Kidney (tissue), 14 donors: ENCODE measurements around the gene WNT6. TPM values are rescaled to one million over a fixed set of nuclear protein-coding genes. Genes with fewer than 3 reads are reported as not detected.
A peak's percentile ranks its signal among the peaks of the same experiment; 100 is the strongest.

Experiments used
- DNase-seq, 5 donors: peaks; one replicate each; pipeline ENCODE4 v3.0.0-alpha.2; 2013 to 2020
- FAIRE-seq: peaks from 2 replicates; lab custom pipeline; 2012; peaks lifted over from hg19 to GRCh38; lab: Jason Lieb, UNC
- H3K27ac ChIP-seq, 2 donors: one replicate each; pipeline ENCODE4 v1.7.0; 2013; ENCODE audit warnings: low read depth in 2 of 2, low read length in 2 of 2, inconsistent platforms in 1 of 2
- H3K27me3 ChIP-seq: one replicate; pipeline ENCODE4 v1.7.1; 2013; ENCODE audit warnings: low read length, inconsistent platforms; ENCODE audit not compliant: control insufficient read depth, insufficient read depth
- H3K36me3 ChIP-seq, 3 donors: one replicate each; pipeline versions ENCODE4 v1.7.0 to v1.7.1; 2013; ENCODE audit warnings: low read length in 3 of 3, control low read depth in 1 of 3, inconsistent platforms in 1 of 3; ENCODE audit not compliant: insufficient read depth in 3 of 3, control insufficient read depth in 2 of 3
- H3K4me1 ChIP-seq, 3 donors: one replicate each; pipeline versions ENCODE4 v1.7.0 to v1.7.1; 2013; ENCODE audit warnings: low read length in 3 of 3, inconsistent platforms in 1 of 3, low read depth in 1 of 3; ENCODE audit not compliant: control insufficient read depth in 2 of 3, insufficient read depth in 2 of 3
- H3K4me3 ChIP-seq, 3 donors: one replicate each; pipeline versions ENCODE4 v1.7.0 to v1.8.1; 2013; ENCODE audit warnings: low read length in 3 of 3, control low read depth in 1 of 3, inconsistent platforms in 1 of 3
- H3K9ac ChIP-seq, 3 donors: one replicate each; pipeline versions ENCODE4 v1.7.0 to v1.7.1; 2013; ENCODE audit warnings: low read length in 3 of 3, control low read depth in 1 of 3, inconsistent platforms in 1 of 3
- H3K9me3 ChIP-seq, 3 donors: one replicate each; pipeline versions ENCODE4 v1.7.0 to v1.7.1; 2013; ENCODE audit warnings: low read length in 3 of 3, control low read depth in 1 of 3, inconsistent platforms in 1 of 3; ENCODE audit not compliant: control insufficient read depth in 2 of 3, insufficient read depth in 1 of 3
- intact Hi-C: fragments of 100-400 bp; cut with DNase I; formaldehyde crosslinking; loops from one replicate; pipeline ENCODE4 v1.11.1; 2022
- polyA plus RNA-seq: library from polyadenylated mRNA; stranded (reverse); fragments of 350-450 nt; fragmentation: Illumina TruSeq; extraction: RNeasy Lipid Tissue Mini Kit (QIAGEN cat#74804); gene quantifications from one replicate; pipeline ENCODE4 v1.2.3, GENCODE V29; 2014; ENCODE audit warnings: low read depth, low replicate concordance; ENCODE audit not compliant: insufficient read depth
- total RNA-seq: library from RNA; stranded (reverse); fragmentation: NEBNext Ultra II Directional; extraction: Animal tissue kit (Norgen Biotek cat#: 25700); gene quantifications from one replicate; pipeline ENCODE4 v1.2.1, GENCODE V29; 2021
- TF ChIP-seq, protein P1 (sequence below): IDR thresholded peaks from 3 replicates; pipeline ENCODE4 v1.5.1; 2012; ENCODE audit warnings: mild to moderate bottlenecking, moderate library complexity, borderline replicate concordance; ENCODE audit not compliant: insufficient read depth; ENCODE audit errors: extremely low read depth
- donor health status: control.
- donor health status: control.
- donor health status: control.
- donor health status: control.
- donor health status: control.
- donor health status: DM: yes; HTN: yes; CAD: no.
- donor health status: Normal renal cell carcinoma (clear cell type).

The WNT6 gene
- total and polyA plus RNA-seq, 2 donors from 2014 or later = 0.57 to 0.75 TPM

DNA sequence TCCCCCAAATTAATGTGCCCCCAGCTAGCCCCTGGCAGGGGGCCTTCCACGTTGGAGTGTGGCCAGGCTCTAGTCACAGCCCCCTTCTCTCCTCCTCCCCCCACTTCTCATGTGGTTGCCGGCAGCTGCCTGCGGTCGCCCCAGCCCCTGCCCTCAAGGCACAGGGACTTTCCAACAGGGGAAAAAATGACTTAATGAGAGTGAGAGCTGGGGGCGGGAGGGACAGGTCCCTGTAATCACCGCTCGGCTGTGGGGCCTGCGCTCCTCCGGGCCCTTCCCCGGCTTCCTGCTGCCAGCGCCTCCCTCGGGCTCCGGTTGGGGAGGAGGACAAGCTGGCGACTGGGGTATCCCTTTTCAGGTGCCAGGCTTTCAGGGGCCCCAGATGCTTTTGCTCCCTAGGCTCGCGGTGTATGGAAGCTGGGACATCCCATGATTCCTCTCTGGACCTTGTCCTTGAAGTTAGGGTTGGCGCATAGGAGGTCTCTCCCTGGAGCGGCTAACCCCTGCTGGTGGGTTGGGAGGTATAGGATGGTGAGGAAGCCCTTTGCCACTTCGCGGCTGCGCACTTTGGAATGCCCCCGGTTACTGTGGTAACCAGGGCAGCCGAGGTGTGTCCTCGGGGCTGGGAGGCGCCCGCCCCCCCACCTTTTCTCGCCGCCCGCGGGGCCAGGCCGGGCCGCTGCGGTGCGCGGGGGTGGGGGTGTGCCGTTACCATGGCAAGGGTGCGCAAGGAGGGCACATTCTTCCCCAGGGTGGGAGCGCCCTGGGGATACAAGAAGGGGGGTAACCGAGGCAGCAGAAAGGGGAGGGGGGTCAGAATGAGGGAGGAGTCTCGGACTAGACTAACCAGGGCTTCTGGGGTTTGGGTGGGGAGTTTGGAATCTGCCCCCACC lies 37.1 kb downstream of the WNT6 start:
- no peaks in the 10 kb centered on the region for H3K36me3 ChIP-seq
- no peak overlapping the region for H3K27ac ChIP-seq
- TF ChIP-seq, protein P1, sequence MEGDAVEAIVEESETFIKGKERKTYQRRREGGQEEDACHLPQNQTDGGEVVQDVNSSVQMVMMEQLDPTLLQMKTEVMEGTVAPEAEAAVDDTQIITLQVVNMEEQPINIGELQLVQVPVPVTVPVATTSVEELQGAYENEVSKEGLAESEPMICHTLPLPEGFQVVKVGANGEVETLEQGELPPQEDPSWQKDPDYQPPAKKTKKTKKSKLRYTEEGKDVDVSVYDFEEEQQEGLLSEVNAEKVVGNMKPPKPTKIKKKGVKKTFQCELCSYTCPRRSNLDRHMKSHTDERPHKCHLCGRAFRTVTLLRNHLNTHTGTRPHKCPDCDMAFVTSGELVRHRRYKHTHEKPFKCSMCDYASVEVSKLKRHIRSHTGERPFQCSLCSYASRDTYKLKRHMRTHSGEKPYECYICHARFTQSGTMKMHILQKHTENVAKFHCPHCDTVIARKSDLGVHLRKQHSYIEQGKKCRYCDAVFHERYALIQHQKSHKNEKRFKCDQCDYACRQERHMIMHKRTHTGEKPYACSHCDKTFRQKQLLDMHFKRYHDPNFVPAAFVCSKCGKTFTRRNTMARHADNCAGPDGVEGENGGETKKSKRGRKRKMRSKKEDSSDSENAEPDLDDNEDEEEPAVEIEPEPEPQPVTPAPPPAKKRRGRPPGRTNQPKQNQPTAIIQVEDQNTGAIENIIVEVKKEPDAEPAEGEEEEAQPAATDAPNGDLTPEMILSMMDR = no peak
- intact Hi-C loops = no loop called here
- H3K9ac ChIP-seq = no peak overlapping the region
- H3K9me3 ChIP-seq = no peaks in the 10 kb centered on the region
- peaks cover 31% of the 10 kb centered on the region for H3K27me3 ChIP-seq
- DNase-seq (peak; percentile 67 to 94 (median 74)), FAIRE-seq (no peak)
- peaks cover 0 to 14% (median 0%) of the 10 kb centered on the region in 3 donors for H3K4me1 ChIP-seq
- no peak overlapping the region for H3K4me3 ChIP-seq

DNA sequence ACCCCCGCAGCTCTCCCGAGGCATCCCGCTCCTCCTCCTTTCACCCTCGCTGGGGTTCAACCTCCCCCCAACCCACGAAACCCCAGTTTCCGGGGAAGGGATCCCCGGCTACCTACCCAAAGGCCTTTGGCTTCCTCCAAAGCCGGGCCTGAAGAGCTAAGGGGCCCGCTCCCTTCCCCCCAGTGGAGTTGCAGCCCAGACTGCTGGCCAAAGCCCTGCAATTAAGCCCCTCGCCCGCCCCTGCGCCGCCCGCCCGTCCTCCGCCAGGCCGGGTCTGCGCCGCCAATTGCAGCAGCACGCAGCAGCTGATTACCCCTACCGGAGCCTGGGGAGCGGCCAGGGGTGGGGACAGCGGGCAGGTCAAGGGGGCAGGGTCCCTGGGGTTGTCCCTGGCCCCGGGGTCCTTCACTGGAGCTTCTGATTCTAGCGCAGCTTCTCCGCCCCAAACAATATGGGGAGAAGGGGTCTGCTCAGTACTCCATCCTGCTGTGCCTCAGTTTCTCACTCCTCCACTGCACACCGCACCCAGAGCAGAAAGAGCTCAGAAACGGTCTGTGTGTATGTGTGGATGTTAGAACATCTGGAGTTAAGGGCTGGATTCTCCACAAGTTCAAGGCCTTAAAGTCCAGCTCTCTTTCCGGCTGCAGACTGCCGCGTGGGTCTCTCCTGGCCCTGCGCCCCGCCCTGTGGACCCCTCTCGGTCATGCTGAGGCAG lies 37.9 kb downstream of the WNT6 start:
- H3K36me3 ChIP-seq = no peaks in the 10 kb centered on the region
- FAIRE-seq (no peak), DNase-seq (peak in 2 of 5 donors; percentile 64 to 82)
- H3K9ac ChIP-seq = no peak overlapping the region
- H3K9me3 ChIP-seq = no peaks in the 10 kb centered on the region
- H3K4me3 ChIP-seq = no peak overlapping the region
- H3K27ac ChIP-seq = no peak overlapping the region
- TF ChIP-seq, protein P1 = no peak
- peaks cover 0 to 13% (median 0%) of the 10 kb centered on the region in 3 donors for H3K4me1 ChIP-seq
- H3K27me3 ChIP-seq = peaks cover 34% of the 10 kb centered on the region
- intact Hi-C loops = no loop called here

DNA sequence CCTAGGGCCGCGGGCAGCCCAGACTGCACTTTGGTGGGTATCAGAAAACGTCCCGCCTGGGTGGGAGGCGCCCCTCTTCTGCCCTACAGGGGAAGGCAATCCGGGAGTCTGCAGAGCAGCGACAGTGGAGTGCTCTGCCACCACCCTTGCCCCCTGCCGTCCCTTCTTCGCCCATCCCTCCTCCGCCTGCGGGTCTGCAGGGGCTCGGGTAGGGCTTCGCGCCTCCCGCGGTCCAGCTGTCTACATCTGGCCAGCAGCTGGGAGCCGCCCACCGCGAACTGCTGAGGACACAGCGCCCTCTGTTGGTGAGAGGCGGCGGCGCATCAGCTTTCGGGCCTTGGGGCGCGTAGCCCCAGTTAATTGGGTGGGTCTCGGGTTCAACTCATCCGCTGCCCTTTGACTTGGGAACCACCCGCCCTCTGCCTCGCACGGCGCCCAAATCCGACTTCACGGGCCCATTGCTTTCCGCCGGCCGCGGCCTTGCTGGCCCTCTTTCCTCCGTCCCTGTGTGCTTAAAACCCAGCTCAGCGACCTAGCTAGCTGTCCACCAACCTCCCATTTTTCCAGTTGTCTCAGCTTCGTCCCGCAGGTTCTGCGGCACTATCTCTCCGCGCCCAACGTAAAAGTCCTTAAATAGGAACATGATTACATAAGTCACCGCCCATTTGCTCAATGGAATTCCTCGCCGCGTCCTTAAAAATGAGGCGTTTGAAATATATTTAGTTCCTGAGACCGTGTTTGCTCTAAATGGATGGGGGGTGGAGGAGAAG lies 38.7 kb downstream of the WNT6 start:
- no peak overlapping the region for H3K4me3 ChIP-seq
- H3K27me3 ChIP-seq = peaks cover 34% of the 10 kb centered on the region
- FAIRE-seq (no peak), DNase-seq (peak; percentile 71 to 89 (median 80))
- H3K9ac ChIP-seq = no peak overlapping the region
- H3K4me1 ChIP-seq = peaks cover 0 to 6% (median 0%) of the 10 kb centered on the region in 3 donors
- TF ChIP-seq, protein P1 = peak; percentile 93
- no peaks in the 10 kb centered on the region for H3K9me3 ChIP-seq
- intact Hi-C loops = no loop called here
- H3K27ac ChIP-seq = no peak overlapping the region
- no peaks in the 10 kb centered on the region for H3K36me3 ChIP-seq
